ENCODE data around the gene NUPR2.
"Not testable (repeated sequence)": the region's sequence is repeated elsewhere in the genome, so short reads cannot be mapped to it uniquely, and the experiment has no call there.

The NUPR2 gene

GRCh38 chr7:56105508-56105907 is 10.7 kb downstream of the NUPR2 start:
- peaks cover 12% of the 10 kb centered on the region for H3K4me1 ChIP-seq (ENCODE audit: insufficient read depth, low read length)
- peak overlapping the region; percentile 91 for H3K9ac ChIP-seq (ENCODE audit: low read length)
- H3K27me3 ChIP-seq (ENCODE audit: control insufficient read depth in 1 of 2, insufficient read depth in 2 of 2, low read length in 2 of 2), result no peaks in the 10 kb centered on the region
- peak overlapping the region; percentile 94 to 98 for H3K4me3 ChIP-seq (ENCODE audit: low read depth in 1 of 2, low read length in 2 of 2)
- no peaks in the 10 kb centered on the region for H3K9me3 ChIP-seq (ENCODE audit: low read length)
- peaks cover 35% of the 10 kb centered on the region for H3K36me3 ChIP-seq (ENCODE audit: insufficient read depth, low read length)
- H3K27ac ChIP-seq (ENCODE audit: low read depth, low read length), result peak overlapping the region; percentile 91

GRCh38 chr7:56104138-56104537 is 12.1 kb downstream of the NUPR2 start:
- H3K9me3 ChIP-seq (ENCODE audit: low read length); H3K27me3 ChIP-seq (ENCODE audit: control insufficient read depth in 1 of 2, insufficient read depth in 2 of 2, low read length in 2 of 2); H3K4me3 ChIP-seq (ENCODE audit: low read depth in 1 of 2, low read length in 2 of 2); H3K9ac ChIP-seq (ENCODE audit: low read length); H3K27ac ChIP-seq (ENCODE audit: low read depth, low read length): not testable (repeated sequence)
- H3K4me1 ChIP-seq (ENCODE audit: insufficient read depth, low read length), result peaks cover 12% of the 10 kb centered on the region
- peaks cover 46% of the 10 kb centered on the region for H3K36me3 ChIP-seq (ENCODE audit: insufficient read depth, low read length)

GRCh38 chr7:56099653-56100052 is 16.6 kb downstream of the NUPR2 start:
- Histone ChIP-seq H3K27ac (ENCODE audit: low read depth, low read length) (no peak overlapping the region), H3K27me3 (ENCODE audit: control insufficient read depth in 1 of 2, insufficient read depth in 2 of 2, low read length in 2 of 2) (no peaks in the 10 kb centered on the region), H3K9me3 (ENCODE audit: low read length) (no peaks in the 10 kb centered on the region), H3K4me1 (ENCODE audit: insufficient read depth, low read length) (no peaks in the 10 kb centered on the region), H3K4me3 (ENCODE audit: low read depth in 1 of 2, low read length in 2 of 2) (no peak overlapping the region), H3K36me3 (ENCODE audit: insufficient read depth, low read length) (peaks cover 46% of the 10 kb centered on the region), H3K9ac (ENCODE audit: low read length) (no peak overlapping the region)

GRCh38 chr7:56098187-56099008 is 17.8 kb downstream of the NUPR2 start:
- H3K4me3 ChIP-seq (ENCODE audit: low read depth in 1 of 2, low read length in 2 of 2); H3K27ac ChIP-seq (ENCODE audit: low read depth, low read length); H3K4me1 ChIP-seq (ENCODE audit: insufficient read depth, low read length); H3K27me3 ChIP-seq (ENCODE audit: control insufficient read depth in 1 of 2, insufficient read depth in 2 of 2, low read length in 2 of 2); H3K9me3 ChIP-seq (ENCODE audit: low read length); H3K9ac ChIP-seq (ENCODE audit: low read length): not testable (repeated sequence)
- peaks cover 38% of the 10 kb centered on the region for H3K36me3 ChIP-seq (ENCODE audit: insufficient read depth, low read length)

GRCh38 chr7:56097700-56098099 is 18.5 kb downstream of the NUPR2 start:
- H3K27me3 ChIP-seq (ENCODE audit: control insufficient read depth in 1 of 2, insufficient read depth in 2 of 2, low read length in 2 of 2), result no peaks in the 10 kb centered on the region
- H3K27ac ChIP-seq (ENCODE audit: low read depth, low read length), result no peak overlapping the region
- H3K9me3 ChIP-seq (ENCODE audit: low read length), result no peaks in the 10 kb centered on the region
- H3K4me3 ChIP-seq (ENCODE audit: low read depth in 1 of 2, low read length in 2 of 2), result no peak overlapping the region
- no peak overlapping the region for H3K9ac ChIP-seq (ENCODE audit: low read length)
- peaks cover 32% of the 10 kb centered on the region for H3K36me3 ChIP-seq (ENCODE audit: insufficient read depth, low read length)
- peaks cover 7% of the 10 kb centered on the region for H3K4me1 ChIP-seq (ENCODE audit: insufficient read depth, low read length)

GRCh38 chr7:56092789-56093531 is 23.3 kb downstream of the NUPR2 start, which contains the start of gene PHKG1:
Gene PHKG1, minus strand, starts transcription at chr7:56092952. Its CDS starts 4,011 bp downstream, at chr7:56088941.
- peaks cover 4% of the 10 kb centered on the region for H3K36me3 ChIP-seq (ENCODE audit: insufficient read depth, low read length)
- H3K27ac ChIP-seq (ENCODE audit: low read depth, low read length), result peak within 1 kb of the TSS; percentile 75
- peak within 1 kb of the TSS in 1 of 2 donors; percentile 60 for H3K4me3 ChIP-seq (ENCODE audit: low read depth in 1 of 2, low read length in 2 of 2)
- H3K4me1 ChIP-seq (ENCODE audit: insufficient read depth, low read length), result peaks cover 29% of the 10 kb centered on the region
- H3K9me3 ChIP-seq (ENCODE audit: low read length), result no peaks in the 10 kb centered on the region
- H3K9ac ChIP-seq (ENCODE audit: low read length), result no peak within 1 kb of the TSS
- no peaks in the 10 kb centered on the region for H3K27me3 ChIP-seq (ENCODE audit: control insufficient read depth in 1 of 2, insufficient read depth in 2 of 2, low read length in 2 of 2)

GRCh38 chr7:56092388-56092787 is 23.8 kb downstream of the NUPR2 start:
- H3K9ac ChIP-seq (ENCODE audit: low read length); H3K27me3 ChIP-seq (ENCODE audit: control insufficient read depth in 1 of 2, insufficient read depth in 2 of 2, low read length in 2 of 2); H3K36me3 ChIP-seq (ENCODE audit: insufficient read depth, low read length); H3K9me3 ChIP-seq (ENCODE audit: low read length): not testable (repeated sequence)
- peaks cover 29% of the 10 kb centered on the region for H3K4me1 ChIP-seq (ENCODE audit: insufficient read depth, low read length)
- peak overlapping the region in 1 of 2 donors; percentile 60 for H3K4me3 ChIP-seq (ENCODE audit: low read depth in 1 of 2, low read length in 2 of 2)
- H3K27ac ChIP-seq (ENCODE audit: low read depth, low read length), result peak overlapping the region; percentile 75

- no peaks in the 10 kb centered on the region for H3K9me3 ChIP-seq (ENCODE audit: low read length)
- peak overlapping the region; percentile 71 for H3K27ac ChIP-seq (ENCODE audit: low read depth, low read length)
- peaks cover 29% of the 10 kb centered on the region for H3K4me1 ChIP-seq (ENCODE audit: insufficient read depth, low read length)
- no peak overlapping the region for H3K9ac ChIP-seq (ENCODE audit: low read length)
- no peaks in the 10 kb centered on the region for H3K27me3 ChIP-seq (ENCODE audit: control insufficient read depth in 1 of 2, insufficient read depth in 2 of 2, low read length in 2 of 2)
- peak overlapping the region in 1 of 2 donors; percentile 60 for H3K4me3 ChIP-seq (ENCODE audit: low read depth in 1 of 2, low read length in 2 of 2)
- peaks cover 13% of the 10 kb centered on the region for H3K36me3 ChIP-seq (ENCODE audit: insufficient read depth, low read length)
Observed at GRCh38 chr7:56091591-56091990, 24.6 kb downstream of the NUPR2 start.

GRCh38 chr7:56087445-56087844 is 28.8 kb downstream of the NUPR2 start:
- no peaks in the 10 kb centered on the region for H3K9me3 ChIP-seq (ENCODE audit: low read length)
- no peaks in the 10 kb centered on the region for H3K27me3 ChIP-seq (ENCODE audit: control insufficient read depth in 1 of 2, insufficient read depth in 2 of 2, low read length in 2 of 2)
- H3K4me1 ChIP-seq (ENCODE audit: insufficient read depth, low read length), result peaks cover 29% of the 10 kb centered on the region
- no peak overlapping the region for H3K9ac ChIP-seq (ENCODE audit: low read length)
- H3K27ac ChIP-seq (ENCODE audit: low read depth, low read length), result no peak overlapping the region
- no peak overlapping the region for H3K4me3 ChIP-seq (ENCODE audit: low read depth in 1 of 2, low read length in 2 of 2)
- peaks cover 26% of the 10 kb centered on the region for H3K36me3 ChIP-seq (ENCODE audit: insufficient read depth, low read length)

- Histone ChIP-seq H3K4me3 (ENCODE audit: low read depth in 1 of 2, low read length in 2 of 2) (no peak overlapping the region), H3K27me3 (ENCODE audit: control insufficient read depth in 1 of 2, insufficient read depth in 2 of 2, low read length in 2 of 2) (no peaks in the 10 kb centered on the region), H3K4me1 (ENCODE audit: insufficient read depth, low read length) (peaks cover 22% of the 10 kb centered on the region), H3K36me3 (ENCODE audit: insufficient read depth, low read length) (peaks cover 29% of the 10 kb centered on the region), H3K27ac (ENCODE audit: low read depth, low read length) (no peak overlapping the region), H3K9me3 (ENCODE audit: low read length) (no peaks in the 10 kb centered on the region), H3K9ac (ENCODE audit: low read length) (no peak overlapping the region)
Observed at GRCh38 chr7:56086761-56087160, 29.5 kb downstream of the NUPR2 start.

- Histone ChIP-seq H3K9me3 (ENCODE audit: low read length) (no peaks in the 10 kb centered on the region), H3K27ac (ENCODE audit: low read depth, low read length) (peak overlapping the region; percentile 19), H3K4me1 (ENCODE audit: insufficient read depth, low read length) (peaks cover 32% of the 10 kb centered on the region), H3K9ac (ENCODE audit: low read length) (no peak overlapping the region), H3K27me3 (ENCODE audit: control insufficient read depth in 1 of 2, insufficient read depth in 2 of 2, low read length in 2 of 2) (no peaks in the 10 kb centered on the region), H3K36me3 (ENCODE audit: insufficient read depth, low read length) (peaks cover 28% of the 10 kb centered on the region), H3K4me3 (ENCODE audit: low read depth in 1 of 2, low read length in 2 of 2) (no peak overlapping the region)
Observed at GRCh38 chr7:56083150-56083785, 32.9 kb downstream of the NUPR2 start.
